Breast epithelium (tissue), 3 donors: ENCODE data around the gene F11.
"Not testable (repeated sequence)": the region's sequence is repeated elsewhere in the genome, so short reads cannot be mapped to it uniquely, and the experiment has no call there.

Experiments
- CTCF ChIP-seq, 3 donors: fragments of 450-650 bp; IDR thresholded peaks; one replicate each; pipeline ENCODE4 v1.5.1; 2016 to 2017; ENCODE audit warnings: antibody characterized with exemption in 3 of 3, mild to moderate bottlenecking in 3 of 3, moderate library complexity in 3 of 3
- POLR2A ChIP-seq: fragments of 450-650 bp; IDR thresholded peaks from one replicate; pipeline ENCODE4 v1.6.1; 2016; ENCODE audit warnings: antibody characterized with exemption, mild to moderate bottlenecking, moderate library complexity
- POLR2AphosphoS5 ChIP-seq, 3 donors: sonication (generic); formaldehyde crosslinking; IDR thresholded peaks; one replicate each; pipeline ENCODE4 v1.6.1; 2017; ENCODE audit warnings: antibody characterized with exemption in 3 of 3

GRCh38 chr4:186273392-186273789 is 7.4 kb downstream of the F11 start:
- TF ChIP-seq POLR2A; POLR2AphosphoS5 (IDR thresholded peaks at IDR 0.05); CTCF (IDR thresholded peaks at IDR 0.05): not testable (repeated sequence)
